H9 (cell line): ENCODE data around the gene CHM. TPM values are rescaled to one million over a fixed set of nuclear protein-coding genes. Genes with fewer than 3 reads are reported as not detected.

Experiments used
- DNase-seq: peaks from one replicate; pipeline ENCODE4 v3.0.0-alpha.2; 2017
- H2AFZ ChIP-seq: one replicate; pipeline ENCODE4 v1.6.1; 2013; ENCODE audit warnings: mild to moderate bottlenecking, low read length, control low read depth, moderate library complexity
- H2AK5ac ChIP-seq: 2 replicates; pipeline ENCODE4 v1.6.1; 2013; ENCODE audit warnings: low read length, control low read depth, mixed read lengths; ENCODE audit not compliant: insufficient read length
- H2BK120ac ChIP-seq: one replicate; pipeline ENCODE4 v1.6.1; 2013; ENCODE audit warnings: low read depth, mild to moderate bottlenecking, low read length, control low read depth, inconsistent platforms; ENCODE audit not compliant: poor library complexity, severe bottlenecking
- H2BK12ac ChIP-seq: 2 replicates; pipeline ENCODE4 v1.6.1; 2013; ENCODE audit warnings: low read length, control low read depth, mixed read lengths, low read depth; ENCODE audit not compliant: insufficient read length
- H2BK15ac ChIP-seq: 2 replicates; pipeline ENCODE4 v1.6.1; 2013; ENCODE audit warnings: low read depth, low read length, control low read depth
- H2BK20ac ChIP-seq: one replicate; pipeline ENCODE4 v1.6.1; 2013; ENCODE audit warnings: low read depth, mild to moderate bottlenecking, low read length, control low read depth, inconsistent platforms; ENCODE audit not compliant: poor library complexity, severe bottlenecking
- H2BK5ac ChIP-seq: 2 replicates; pipeline ENCODE4 v1.6.1; 2013; ENCODE audit warnings: low read length, control low read depth, mixed read lengths; ENCODE audit not compliant: insufficient read length
- H3K14ac ChIP-seq: 2 replicates; pipeline ENCODE4 v1.6.1; 2013; ENCODE audit warnings: low read length, control low read depth; ENCODE audit not compliant: insufficient read depth
- H3K18ac ChIP-seq: 2 replicates; pipeline ENCODE4 v1.6.1; 2013; ENCODE audit warnings: low read depth, mild to moderate bottlenecking, mixed read lengths, low read length, control low read depth; ENCODE audit not compliant: insufficient read length
- H3K23ac ChIP-seq: 2 replicates; pipeline ENCODE4 v1.6.1; 2013; ENCODE audit warnings: low read length, control low read depth, mixed read lengths, low read depth; ENCODE audit not compliant: insufficient read length
- H3K23me2 ChIP-seq: 2 replicates; pipeline ENCODE4 v1.6.1; 2013; ENCODE audit warnings: low read depth, mild to moderate bottlenecking, mixed read lengths, low read length, control low read depth; ENCODE audit not compliant: insufficient read length, poor library complexity, severe bottlenecking
- H3K27ac ChIP-seq: 2 replicates; pipeline ENCODE4 v1.5.1; 2013; ENCODE audit warnings: low read length, control low read depth, mixed read lengths, low read depth; ENCODE audit not compliant: insufficient read length
- H3K27me3 ChIP-seq: 2 replicates; pipeline ENCODE4 v1.6.1; 2013; ENCODE audit warnings: low read length, control low read depth, inconsistent platforms; ENCODE audit not compliant: insufficient read depth
- H3K4ac ChIP-seq: 2 replicates; pipeline ENCODE4 v1.6.1; 2013; ENCODE audit warnings: low read depth, mild to moderate bottlenecking, control low read depth, inconsistent platforms, low read length, moderate library complexity
- H3K4me1 ChIP-seq: 2 replicates; pipeline ENCODE4 v1.6.1; 2013; ENCODE audit warnings: low read length, control low read depth, inconsistent platforms; ENCODE audit not compliant: insufficient read depth
- H3K4me2 ChIP-seq: 2 replicates; pipeline ENCODE4 v1.6.1; 2013; ENCODE audit warnings: low read length, control low read depth, mixed read lengths; ENCODE audit not compliant: insufficient read length, insufficient read depth
- H3K56ac ChIP-seq: 2 replicates; pipeline ENCODE4 v1.6.1; 2013; ENCODE audit warnings: low read depth, mild to moderate bottlenecking, mixed read lengths, low read length, control low read depth; ENCODE audit not compliant: insufficient read length
- H3K79me1 ChIP-seq: 2 replicates; pipeline ENCODE4 v1.6.1; 2013; ENCODE audit warnings: low read depth, mild to moderate bottlenecking, moderate library complexity, low read length, control low read depth, inconsistent platforms; ENCODE audit not compliant: insufficient read depth, poor library complexity, severe bottlenecking
- H3K79me2 ChIP-seq: 2 replicates; pipeline ENCODE4 v1.6.1; 2013; ENCODE audit warnings: low read length, control low read depth, inconsistent platforms; ENCODE audit not compliant: insufficient read depth
- H3K9ac ChIP-seq: 2 replicates; pipeline ENCODE4 v1.6.1; 2013; ENCODE audit warnings: low read length, control low read depth, mixed read lengths; ENCODE audit not compliant: insufficient read length; ENCODE audit errors: extremely low read depth
- H3K9me3 ChIP-seq: one replicate; pipeline ENCODE4 v1.6.1; 2013; ENCODE audit warnings: low read depth, low read length, inconsistent platforms; ENCODE audit not compliant: control insufficient read depth
- H3T11ph ChIP-seq: one replicate; pipeline ENCODE4 v1.6.1; 2013; ENCODE audit warnings: mild to moderate bottlenecking, low read length, control low read depth, inconsistent platforms
- H4K20me1 ChIP-seq: one replicate; pipeline ENCODE4 v1.6.1; 2013; ENCODE audit not compliant: control insufficient read depth, insufficient read length, insufficient read depth
- H4K5ac ChIP-seq: 2 replicates; pipeline ENCODE4 v1.6.1; 2013; ENCODE audit warnings: low read depth, mild to moderate bottlenecking, mixed read lengths, low read length, control low read depth; ENCODE audit not compliant: insufficient read length
- H4K8ac ChIP-seq: replicated peaks from 2 replicates; pipeline ENCODE4 v1.6.1; 2013; ENCODE audit warnings: low read length, control low read depth, mixed read lengths, low read depth; ENCODE audit not compliant: insufficient read length
- H4K91ac ChIP-seq: 2 replicates; pipeline ENCODE4 v1.6.1; 2013; ENCODE audit warnings: low read depth, mild to moderate bottlenecking, moderate library complexity, mixed read lengths, low read length, control low read depth; ENCODE audit not compliant: insufficient read length
- H3K27ac Mint-ChIP-seq, 3 experiments: 2 replicates in 2 of 3; 3 replicates in 1 of 3; pipeline ENCODE4 v1.8.0; 2020 to 2021; ENCODE audit warnings: mixed read lengths in 3 of 3, mild to moderate bottlenecking in 1 of 3, moderate library complexity in 1 of 3
- H3K27me3 Mint-ChIP-seq: 2 replicates; pipeline ENCODE4 v1.8.0; 2021; ENCODE audit warnings: low read depth, mild to moderate bottlenecking, moderate library complexity, mixed read lengths
- H3K36me3 Mint-ChIP-seq, 3 experiments: 2 replicates in 2 of 3; 3 replicates in 1 of 3; pipeline ENCODE4 v1.8.0; 2020 to 2021; ENCODE audit warnings: low read depth in 3 of 3, mixed read lengths in 3 of 3; ENCODE audit not compliant: insufficient read depth in 1 of 3
- H3K4me1 Mint-ChIP-seq, 2 experiments: 2 replicates each; pipeline ENCODE4 v1.8.0; 2020; ENCODE audit warnings: mixed read lengths in 2 of 2
- H3K4me3 Mint-ChIP-seq, 2 experiments: 2 replicates in 1 of 2; 3 replicates in 1 of 2; pipeline ENCODE4 v1.8.0; 2020 to 2021; ENCODE audit warnings: mild to moderate bottlenecking in 2 of 2, mixed read lengths in 2 of 2, moderate library complexity in 1 of 2
- H3K9me3 Mint-ChIP-seq, 2 experiments: 2 replicates in 1 of 2; 3 replicates in 1 of 2; pipeline ENCODE4 v1.8.0; 2020; ENCODE audit warnings: mild to moderate bottlenecking in 2 of 2, mixed read lengths in 2 of 2, moderate library complexity in 1 of 2
- WGBS: extraction: QIAGEN DNeasy Blood & Tissue Kit; methylation state at CpG from one replicate; pipeline ENCODE4 v1.1.7; 2013; ENCODE audit warnings: missing lambda C conversion rate, low lambda C conversion rate, mixed read lengths; ENCODE audit not compliant: insufficient read length; ENCODE audit errors: extremely low coverage; 5-methylcytosine and 5-hydroxymethylcytosine counted together
- total RNA-seq: library from RNA; stranded (reverse); gene quantifications from 2 replicates; pipeline ENCODE4 v1.2.1, GENCODE V29; 2021
- TF ChIP-seq, protein P1 (sequence below): fragments of 200-600 bp; sonication (generic); conservative IDR thresholded peaks from 3 replicates; pipeline ENCODE4 v1.8.0; 2021; ENCODE audit warnings: antibody characterized with exemption, mild to moderate bottlenecking

The CHM gene
- total RNA-seq, 1 experiment from 2014 or later, result 28.4 TPM

DNA sequence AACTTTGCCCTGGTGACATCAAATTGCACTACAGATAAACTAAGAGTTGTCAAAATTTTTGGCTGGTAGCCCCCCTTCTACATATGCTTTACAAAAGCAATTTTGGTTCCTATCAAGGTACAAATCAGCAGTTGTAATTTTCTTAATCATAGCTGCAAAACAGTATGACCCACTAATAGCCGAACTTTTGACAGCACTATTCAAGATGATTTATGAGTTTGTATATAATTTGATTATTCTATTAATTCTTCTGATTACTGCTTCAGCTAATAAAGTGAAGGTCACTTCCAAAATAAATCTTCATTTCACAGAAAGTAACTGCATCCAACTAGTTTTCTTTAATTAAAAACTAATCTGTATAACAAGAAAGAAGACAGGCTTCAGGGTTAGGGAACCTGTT is 119.6 kb downstream of the CHM start:
- peaks cover 13 to 16% of the 10 kb centered on the region in 2 experiments for H3K4me1 Mint-ChIP-seq
- no peak overlapping the region for H2BK120ac ChIP-seq
- H3K27me3 Mint-ChIP-seq, result no peaks in the 10 kb centered on the region
- H3K9me3 ChIP-seq, result no peaks in the 10 kb centered on the region
- no peak overlapping the region for H4K8ac ChIP-seq
- no peak overlapping the region for H4K5ac ChIP-seq
- no peak overlapping the region for H3K27ac Mint-ChIP-seq
- H3K4ac ChIP-seq, result no peak overlapping the region
- H3K4me2 ChIP-seq, result no peak overlapping the region
- no peak overlapping the region for H3K14ac ChIP-seq
- no peaks in the 10 kb centered on the region for H3K4me1 ChIP-seq
- no peak overlapping the region for H3K56ac ChIP-seq
- no peak overlapping the region for H3K18ac ChIP-seq
- TF ChIP-seq, protein P1, sequence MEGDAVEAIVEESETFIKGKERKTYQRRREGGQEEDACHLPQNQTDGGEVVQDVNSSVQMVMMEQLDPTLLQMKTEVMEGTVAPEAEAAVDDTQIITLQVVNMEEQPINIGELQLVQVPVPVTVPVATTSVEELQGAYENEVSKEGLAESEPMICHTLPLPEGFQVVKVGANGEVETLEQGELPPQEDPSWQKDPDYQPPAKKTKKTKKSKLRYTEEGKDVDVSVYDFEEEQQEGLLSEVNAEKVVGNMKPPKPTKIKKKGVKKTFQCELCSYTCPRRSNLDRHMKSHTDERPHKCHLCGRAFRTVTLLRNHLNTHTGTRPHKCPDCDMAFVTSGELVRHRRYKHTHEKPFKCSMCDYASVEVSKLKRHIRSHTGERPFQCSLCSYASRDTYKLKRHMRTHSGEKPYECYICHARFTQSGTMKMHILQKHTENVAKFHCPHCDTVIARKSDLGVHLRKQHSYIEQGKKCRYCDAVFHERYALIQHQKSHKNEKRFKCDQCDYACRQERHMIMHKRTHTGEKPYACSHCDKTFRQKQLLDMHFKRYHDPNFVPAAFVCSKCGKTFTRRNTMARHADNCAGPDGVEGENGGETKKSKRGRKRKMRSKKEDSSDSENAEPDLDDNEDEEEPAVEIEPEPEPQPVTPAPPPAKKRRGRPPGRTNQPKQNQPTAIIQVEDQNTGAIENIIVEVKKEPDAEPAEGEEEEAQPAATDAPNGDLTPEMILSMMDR, result no peak
- H3K4me3 Mint-ChIP-seq, result no peak overlapping the region
- no peak overlapping the region for H2BK12ac ChIP-seq
- peaks cover 0 to 6% of the 10 kb centered on the region in 2 experiments; a peak in 1 of 5 replicates for H3K9me3 Mint-ChIP-seq
- no peak overlapping the region for H3K9ac ChIP-seq
- H2BK15ac ChIP-seq, result no peak overlapping the region
- H2BK5ac ChIP-seq, result no peak overlapping the region
- H3K27me3 ChIP-seq, result no peaks in the 10 kb centered on the region
- DNase-seq, result no peak
- no peaks in the 10 kb centered on the region for H3K79me2 ChIP-seq
- no peak overlapping the region for H2AFZ ChIP-seq
- no peak overlapping the region for H3K23ac ChIP-seq
- H4K91ac ChIP-seq, result no peak overlapping the region
- no peaks in the 10 kb centered on the region for H4K20me1 ChIP-seq
- no peaks in the 10 kb centered on the region for H3K23me2 ChIP-seq
- no peak overlapping the region for H2AK5ac ChIP-seq
- WGBS, result no CpG with 5 or more reads among the region's 1 CpG
- H3K27ac ChIP-seq, result no peak overlapping the region
- H3K79me1 ChIP-seq, result no peaks in the 10 kb centered on the region
- no peak overlapping the region for H3T11ph ChIP-seq
- no peaks in the 10 kb centered on the region; a peak in 2 of 7 replicates for H3K36me3 Mint-ChIP-seq
- no peak overlapping the region for H2BK20ac ChIP-seq
